WERI-Rb-1 (cell line): ENCODE data around the gene AP1B1.

Experiments
- DNase-seq: peaks from one replicate; pipeline ENCODE4 v3.0.0-alpha.2; 2020
- H3K27ac ChIP-seq: fragments of 250-450 bp; sonication (Bioruptor Pico); 2 replicates; pipeline ENCODE4 v1.5.1; 2020; ENCODE audit warnings: mild to moderate bottlenecking, moderate library complexity
- H3K27me3 ChIP-seq: fragments of 250-450 bp; sonication (Bioruptor Pico); 2 replicates; pipeline ENCODE4 v1.5.1; 2021; ENCODE audit warnings: mild to moderate bottlenecking, low read depth, moderate library complexity; ENCODE audit not compliant: insufficient read depth, severe bottlenecking
- H3K36me3 ChIP-seq: fragments of 250-450 bp; sonication (Bioruptor Pico); 2 replicates; pipeline ENCODE4 v1.5.1; 2020; ENCODE audit warnings: mild to moderate bottlenecking, moderate library complexity
- H3K4me3 ChIP-seq: 2 replicates; pipeline ENCODE4 v1.5.1; 2011; ENCODE audit warnings: low read depth, mild to moderate bottlenecking, control low read depth, low read length
- H3K9me3 ChIP-seq: fragments of 250-450 bp; sonication (Bioruptor Pico); 2 replicates; pipeline ENCODE4 v1.5.1; 2021; ENCODE audit warnings: mild to moderate bottlenecking, moderate library complexity; ENCODE audit not compliant: severe bottlenecking
- CTCF ChIP-seq: IDR thresholded peaks from 2 replicates; pipeline ENCODE4 v1.5.1; 2011; ENCODE audit warnings: low read depth, mild to moderate bottlenecking, control low read depth, inconsistent platforms, low read length

Gene AP1B1

GRCh38 chr22:29390270-29390669 lies 1.9 kb upstream of the AP1B1 start:
- H3K27ac ChIP-seq, result no peak overlapping the region
- H3K36me3 ChIP-seq, result peaks cover 8% of the 10 kb centered on the region
- no peak for TF ChIP-seq CTCF

GRCh38 chr22:29388759-29389090 lies 355 bp upstream of the AP1B1 start:
- no peaks in the 10 kb centered on the region for H3K27me3 ChIP-seq
- no peak for DNase-seq
- no peaks in the 10 kb centered on the region for H3K9me3 ChIP-seq
- H3K36me3 ChIP-seq, result peaks cover 21% of the 10 kb centered on the region
- TF ChIP-seq CTCF, result no peak
- peak overlapping the region; percentile 3; the same call in 1 of the 2 replicates for H3K27ac ChIP-seq
- H3K4me3 ChIP-seq, result peak overlapping the region; percentile 73

More at GRCh38 chr22:29390270-29390669, 1.9 kb upstream of the AP1B1 start:
- H3K27me3 ChIP-seq, result no peaks in the 10 kb centered on the region
- no peaks in the 10 kb centered on the region for H3K9me3 ChIP-seq
- H3K4me3 ChIP-seq, result no peak overlapping the region
- DNase-seq, result no peak

- H3K27me3 ChIP-seq, result no peaks in the 10 kb centered on the region
- H3K4me3 ChIP-seq, result no peak overlapping the region
- peaks cover 23% of the 10 kb centered on the region for H3K36me3 ChIP-seq
- no peaks in the 10 kb centered on the region for H3K9me3 ChIP-seq
- no peak for TF ChIP-seq CTCF
- DNase-seq, result no peak
- H3K27ac ChIP-seq, result no peak overlapping the region
Observed at GRCh38 chr22:29386708-29387107, 1.7 kb downstream of the AP1B1 start.

GRCh38 chr22:29385748-29386147 lies 2.6 kb downstream of the AP1B1 start:
- no peak overlapping the region for H3K27ac ChIP-seq

GRCh38 chr22:29385151-29385704 lies 3.1 kb downstream of the AP1B1 start:
- no peak for DNase-seq
- H3K36me3 ChIP-seq, result peaks cover 23% of the 10 kb centered on the region
- H3K4me3 ChIP-seq, result no peak overlapping the region

More at GRCh38 chr22:29385748-29386147, 2.6 kb downstream of the AP1B1 start:
- H3K4me3 ChIP-seq, result no peak overlapping the region
- no peak for DNase-seq
- no peaks in the 10 kb centered on the region for H3K27me3 ChIP-seq
- no peak for TF ChIP-seq CTCF
- H3K36me3 ChIP-seq, result peaks cover 23% of the 10 kb centered on the region
- no peaks in the 10 kb centered on the region for H3K9me3 ChIP-seq

More at GRCh38 chr22:29385151-29385704, 3.1 kb downstream of the AP1B1 start:
- Histone ChIP-seq H3K27me3 (no peaks in the 10 kb centered on the region), H3K27ac (no peak overlapping the region), H3K9me3 (no peaks in the 10 kb centered on the region)
- TF ChIP-seq CTCF, result no peak
